ENCODE results near the gene ALG3. TPM values are rescaled to one million over a fixed set of nuclear protein-coding genes. Genes with fewer than 3 reads are reported as not detected.

Gene ALG3
- total RNA-seq, 1 experiment from 2014 or later = 62.2 TPM

DNA sequence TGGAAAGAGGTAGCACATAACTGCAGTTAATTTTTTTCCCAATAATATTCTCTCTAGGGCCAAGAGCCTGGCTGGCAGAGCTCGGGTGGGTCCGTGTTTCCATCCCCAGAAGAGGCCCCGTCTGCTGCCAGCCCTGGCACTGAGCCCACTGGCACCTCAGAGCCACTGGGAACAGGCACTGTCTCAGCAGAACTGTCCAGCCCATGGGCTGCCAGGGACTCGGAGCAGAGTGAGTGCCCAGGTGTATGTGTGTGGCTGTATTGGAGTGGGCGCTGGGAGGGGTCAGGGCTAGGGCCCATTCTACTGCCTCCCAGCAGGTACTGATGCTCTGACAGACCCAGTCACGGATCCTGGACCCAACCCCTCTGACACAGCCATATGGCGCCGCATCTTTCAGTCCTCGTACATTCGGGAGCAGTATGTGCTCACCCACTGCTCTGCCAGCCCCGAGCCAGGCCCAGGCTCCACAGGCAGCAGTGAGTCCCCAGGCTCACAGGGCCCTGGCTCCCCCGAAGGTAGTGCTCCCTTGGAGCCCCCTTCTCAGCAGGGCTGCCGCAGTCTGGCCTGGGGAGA, 10.4 kb downstream of the ALG3 start:
- no peak overlapping the region for H3K4me2 ChIP-seq (ENCODE audit: insufficient read depth, insufficient read length, low read length)
- Mint-ChIP-seq H3K9me3 (no peaks in the 10 kb centered on the region), H3K4me3 (no peak overlapping the region), H3K27ac (no peak overlapping the region), H3K27me3 (ENCODE audit: low read depth) (peaks cover 8% of the 10 kb centered on the region), H3K36me3 (ENCODE audit: insufficient read depth in 1 of 3, low read depth in 3 of 3) (peaks cover 6 to 14% (median 12%) of the 10 kb centered on the region in 3 experiments; a peak in 6 of 7 replicates), H3K4me1 (0 out of 4 replicates have a peak, but pooled peaks cover 0 to 4% of the 10 kb centered on the region in 2 experiments)
- H2BK5ac ChIP-seq (ENCODE audit: insufficient read length, low read length) = no peak overlapping the region
- H2BK20ac ChIP-seq (ENCODE audit: low read depth, low read length, poor library complexity, severe bottlenecking) = no peak overlapping the region
- DNase-seq = no peak
- no peak overlapping the region for H4K8ac ChIP-seq (replicated peaks; ENCODE audit: insufficient read length, low read depth, low read length)
- no peak overlapping the region for H4K91ac ChIP-seq (ENCODE audit: insufficient read length, low read depth, low read length)
- H2BK15ac ChIP-seq (ENCODE audit: low read depth, low read length) = no peak overlapping the region
- no peak overlapping the region for H3T11ph ChIP-seq (ENCODE audit: low read length)
- H3K79me1 ChIP-seq (ENCODE audit: insufficient read depth, low read depth, low read length, poor library complexity, severe bottlenecking) = no peaks in the 10 kb centered on the region
- H4K5ac ChIP-seq (ENCODE audit: insufficient read length, low read depth, low read length) = no peak overlapping the region
- no peaks in the 10 kb centered on the region for H3K23me2 ChIP-seq (ENCODE audit: insufficient read length, low read depth, low read length, poor library complexity, severe bottlenecking)
- H2BK120ac ChIP-seq (ENCODE audit: low read depth, low read length, poor library complexity, severe bottlenecking) = no peak overlapping the region
- no peak overlapping the region for H3K56ac ChIP-seq (ENCODE audit: insufficient read length, low read depth, low read length)
- no peak overlapping the region for H2AK5ac ChIP-seq (ENCODE audit: insufficient read length, low read length)
- no peak overlapping the region for H3K4ac ChIP-seq (ENCODE audit: low read depth, low read length)
- H3K4me1 ChIP-seq (ENCODE audit: insufficient read depth, low read length) = no peaks in the 10 kb centered on the region
- TF ChIP-seq, protein P1, sequence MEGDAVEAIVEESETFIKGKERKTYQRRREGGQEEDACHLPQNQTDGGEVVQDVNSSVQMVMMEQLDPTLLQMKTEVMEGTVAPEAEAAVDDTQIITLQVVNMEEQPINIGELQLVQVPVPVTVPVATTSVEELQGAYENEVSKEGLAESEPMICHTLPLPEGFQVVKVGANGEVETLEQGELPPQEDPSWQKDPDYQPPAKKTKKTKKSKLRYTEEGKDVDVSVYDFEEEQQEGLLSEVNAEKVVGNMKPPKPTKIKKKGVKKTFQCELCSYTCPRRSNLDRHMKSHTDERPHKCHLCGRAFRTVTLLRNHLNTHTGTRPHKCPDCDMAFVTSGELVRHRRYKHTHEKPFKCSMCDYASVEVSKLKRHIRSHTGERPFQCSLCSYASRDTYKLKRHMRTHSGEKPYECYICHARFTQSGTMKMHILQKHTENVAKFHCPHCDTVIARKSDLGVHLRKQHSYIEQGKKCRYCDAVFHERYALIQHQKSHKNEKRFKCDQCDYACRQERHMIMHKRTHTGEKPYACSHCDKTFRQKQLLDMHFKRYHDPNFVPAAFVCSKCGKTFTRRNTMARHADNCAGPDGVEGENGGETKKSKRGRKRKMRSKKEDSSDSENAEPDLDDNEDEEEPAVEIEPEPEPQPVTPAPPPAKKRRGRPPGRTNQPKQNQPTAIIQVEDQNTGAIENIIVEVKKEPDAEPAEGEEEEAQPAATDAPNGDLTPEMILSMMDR (conservative IDR thresholded peaks at IDR 0.05) = no peak
- H3K27ac ChIP-seq (ENCODE audit: insufficient read length, low read depth, low read length) = no peak overlapping the region
- no peak overlapping the region for H3K9ac ChIP-seq (ENCODE audit: extremely low read depth, insufficient read length, low read length)
- no peaks in the 10 kb centered on the region for H3K9me3 ChIP-seq (ENCODE audit: control insufficient read depth, low read depth, low read length)
- H3K27me3 ChIP-seq (ENCODE audit: insufficient read depth, low read length) = no peaks in the 10 kb centered on the region
- no peak overlapping the region for H3K18ac ChIP-seq (ENCODE audit: insufficient read length, low read depth, low read length)
- no peak overlapping the region for H3K14ac ChIP-seq (ENCODE audit: insufficient read depth, low read length)
- H3K23ac ChIP-seq (ENCODE audit: insufficient read length, low read depth, low read length) = no peak overlapping the region
- H3K79me2 ChIP-seq (ENCODE audit: insufficient read depth, low read length) = no peaks in the 10 kb centered on the region
- no peak overlapping the region for H2AFZ ChIP-seq (ENCODE audit: low read length)
- H4K20me1 ChIP-seq (ENCODE audit: control insufficient read depth, insufficient read depth, insufficient read length) = no peaks in the 10 kb centered on the region
- no CpG with 5 or more reads among the region's 13 CpGs for WGBS (ENCODE audit: extremely low coverage, insufficient read length, low lambda C conversion rate)
- no peak overlapping the region for H2BK12ac ChIP-seq (ENCODE audit: insufficient read length, low read depth, low read length)
